ENCODE data around the gene ARHGDIA.

Gene ARHGDIA

GRCh38 chr17:81888105-81888987 lies 17.2 kb upstream of the ARHGDIA start:
- DNase-seq (ENCODE audit: low read depth), result no peak

- no peak for DNase-seq (ENCODE audit: low read depth)
Observed at GRCh38 chr17:81885869-81886548, 14.9 kb upstream of the ARHGDIA start.

- no peak for DNase-seq (ENCODE audit: low read depth)
Observed at GRCh38 chr17:81885454-81885853, 14.3 kb upstream of the ARHGDIA start.

- no peak for DNase-seq (ENCODE audit: low read depth)
Observed at GRCh38 chr17:81884968-81885367, 13.8 kb upstream of the ARHGDIA start.

- DNase-seq (ENCODE audit: low read depth), result no peak
Observed at GRCh38 chr17:81884520-81884919, 13.4 kb upstream of the ARHGDIA start.

GRCh38 chr17:81879121-81879520 lies 8.0 kb upstream of the ARHGDIA start:
- DNase-seq (ENCODE audit: low read depth), result no peak

- no peak for DNase-seq (ENCODE audit: low read depth)
Observed at GRCh38 chr17:81878294-81878693, 7.2 kb upstream of the ARHGDIA start.

- DNase-seq (ENCODE audit: low read depth), result no peak
Observed at GRCh38 chr17:81877569-81877968, 6.4 kb upstream of the ARHGDIA start.

GRCh38 chr17:81871387-81872230 lies 472 bp upstream of the ARHGDIA start:
- DNase-seq (ENCODE audit: low read depth), result peak; percentile 95

- DNase-seq (ENCODE audit: low read depth), result no peak
Observed at GRCh38 chr17:81870131-81870980, 781 bp downstream of the ARHGDIA start.

GRCh38 chr17:81869221-81870130 lies 1.7 kb downstream of the ARHGDIA start:
- DNase-seq (ENCODE audit: low read depth), result no peak

- no peak for DNase-seq (ENCODE audit: low read depth)
Observed at GRCh38 chr17:81868674-81869220, 2.4 kb downstream of the ARHGDIA start.

GRCh38 chr17:81867991-81868673 lies 3.0 kb downstream of the ARHGDIA start:
- DNase-seq (ENCODE audit: low read depth), result no peak

GRCh38 chr17:81867170-81867990 lies 3.8 kb downstream of the ARHGDIA start:
- no peak for DNase-seq (ENCODE audit: low read depth)

- DNase-seq (ENCODE audit: low read depth), result no peak
Observed at GRCh38 chr17:81866440-81867169, 4.5 kb downstream of the ARHGDIA start.

- DNase-seq (ENCODE audit: low read depth), result no peak
Observed at GRCh38 chr17:81865733-81866439, 5.3 kb downstream of the ARHGDIA start.

GRCh38 chr17:81865358-81865732 lies 5.8 kb downstream of the ARHGDIA start:
- DNase-seq (ENCODE audit: low read depth), result no peak

All from stimulated activated CD8-positive, alpha-beta memory T cell treated with anti-CD3 and anti-CD28 coated beads, Interleukin-12 subunit alpha, Interleukin-12 subunit beta, amount 100 ng/mL, for 1 hour (primary cell).